DOHH2 (cell line): Measurements from ENCODE around the gene DGKA.

Source experiments
- CTCF ChIP-seq: fragments of 200-600 bp; sonication (generic); IDR thresholded peaks from one replicate; pipeline ENCODE4 v1.5.1; 2014; ENCODE audit warnings: antibody characterized with exemption, mild to moderate bottlenecking, low read depth, low read length; ENCODE audit not compliant: poor library complexity, severe bottlenecking
- EZH2phosphoT487 ChIP-seq: fragments of 200-600 bp; sonication (generic); IDR thresholded peaks from 2 replicates; pipeline ENCODE4 v1.6.1; 2017; ENCODE audit warnings: borderline replicate concordance, mild to moderate bottlenecking, antibody characterized with exemption, low read length, moderate library complexity, mixed read lengths

- TF ChIP-seq CTCF (no peak), EZH2phosphoT487 (no peak)
Measured at GRCh38 chr12:55906056-55906455, 24.9 kb upstream of the DGKA start.
